ENCODE results near the gene TFB1M.

DNA sequence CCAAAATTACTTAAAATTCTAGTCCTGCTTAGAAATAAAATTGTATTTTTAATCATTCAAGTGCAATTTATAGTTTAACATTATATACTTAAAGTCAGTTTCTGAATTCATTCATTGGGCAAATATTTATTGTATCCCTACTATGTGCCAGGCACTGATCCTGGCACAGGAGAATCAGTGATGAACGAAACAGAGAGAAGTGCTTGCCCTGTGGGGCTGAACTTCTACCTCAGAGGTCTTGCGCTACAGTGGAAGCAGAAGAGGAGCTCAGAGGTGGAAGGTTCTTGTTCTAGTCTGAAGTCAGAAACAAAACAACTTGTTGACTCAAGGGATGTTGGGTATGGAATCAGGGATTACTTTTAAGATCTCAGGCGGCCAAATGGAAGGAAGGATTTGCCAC is 44.5 kb downstream of the TFB1M start:
- TF ChIP-seq, protein P1, sequence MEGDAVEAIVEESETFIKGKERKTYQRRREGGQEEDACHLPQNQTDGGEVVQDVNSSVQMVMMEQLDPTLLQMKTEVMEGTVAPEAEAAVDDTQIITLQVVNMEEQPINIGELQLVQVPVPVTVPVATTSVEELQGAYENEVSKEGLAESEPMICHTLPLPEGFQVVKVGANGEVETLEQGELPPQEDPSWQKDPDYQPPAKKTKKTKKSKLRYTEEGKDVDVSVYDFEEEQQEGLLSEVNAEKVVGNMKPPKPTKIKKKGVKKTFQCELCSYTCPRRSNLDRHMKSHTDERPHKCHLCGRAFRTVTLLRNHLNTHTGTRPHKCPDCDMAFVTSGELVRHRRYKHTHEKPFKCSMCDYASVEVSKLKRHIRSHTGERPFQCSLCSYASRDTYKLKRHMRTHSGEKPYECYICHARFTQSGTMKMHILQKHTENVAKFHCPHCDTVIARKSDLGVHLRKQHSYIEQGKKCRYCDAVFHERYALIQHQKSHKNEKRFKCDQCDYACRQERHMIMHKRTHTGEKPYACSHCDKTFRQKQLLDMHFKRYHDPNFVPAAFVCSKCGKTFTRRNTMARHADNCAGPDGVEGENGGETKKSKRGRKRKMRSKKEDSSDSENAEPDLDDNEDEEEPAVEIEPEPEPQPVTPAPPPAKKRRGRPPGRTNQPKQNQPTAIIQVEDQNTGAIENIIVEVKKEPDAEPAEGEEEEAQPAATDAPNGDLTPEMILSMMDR (IDR thresholded peaks at IDR 0.05) = no peak
- TF ChIP-seq EZH2phosphoT487 (IDR thresholded peaks at IDR 0.05) (no peak), EZH2 (IDR thresholded peaks at IDR 0.05) (no peak)
